SK-N-SH treated with all-trans-retinoic acid at 6 μM for 48 hours (cell line): Measurements from ENCODE around the gene KRT40.

Experiments
- ATAC-seq: fragments of 200-7000 bp; cut with Tn5 transposase; 3 replicates; pipeline ENCODE4 v1.9.1; 2020; ENCODE audit warnings: mild to moderate bottlenecking, moderate library complexity
- ARNTL ChIP-seq: fragments of 450-650 bp; formaldehyde crosslinking; IDR thresholded peaks from 2 replicates; pipeline ENCODE4 v1.5.0; 2020; ENCODE audit warnings: low read depth, mild to moderate bottlenecking, moderate library complexity, borderline replicate concordance
- BACH2 ChIP-seq: fragments of 250-450 bp; sonication (Bioruptor Pico); IDR thresholded peaks from 2 replicates; pipeline ENCODE4 v1.9.0; 2021; ENCODE audit warnings: mild to moderate bottlenecking, borderline replicate concordance
- CREB5 ChIP-seq: fragments of 250-450 bp; sonication (Bioruptor Pico); IDR thresholded peaks from 2 replicates; pipeline ENCODE4 v1.5.1; 2020; ENCODE audit warnings: low read depth, mild to moderate bottlenecking, moderate library complexity
- CSDC2 ChIP-seq: fragments of 250-450 bp; sonication (Bioruptor Pico); IDR thresholded peaks from 2 replicates; pipeline ENCODE4 v1.5.0; 2020; ENCODE audit warnings: mild to moderate bottlenecking, moderate library complexity
- ESRRG ChIP-seq: fragments of 250-450 bp; sonication (Bioruptor Pico); IDR thresholded peaks from 2 replicates; pipeline ENCODE4 v1.6.1; 2021; ENCODE audit warnings: mild to moderate bottlenecking
- GLIS3 ChIP-seq: fragments of 250-450 bp; sonication (Bioruptor Pico); IDR thresholded peaks from 2 replicates; pipeline ENCODE4 v1.5.0; 2020; ENCODE audit warnings: mild to moderate bottlenecking, moderate library complexity
- ISL1 ChIP-seq: fragments of 250-450 bp; sonication (Bioruptor Pico); IDR thresholded peaks from 2 replicates; pipeline ENCODE4 v2.1.2; 2022; ENCODE audit warnings: mild to moderate bottlenecking, moderate library complexity
- OSR1 ChIP-seq: fragments of 250-450 bp; sonication (Bioruptor Pico); IDR thresholded peaks from 2 replicates; pipeline ENCODE4 v1.8.0; 2022; ENCODE audit warnings: moderate library complexity, mild to moderate bottlenecking, inconsistent platforms
- PATZ1 ChIP-seq: fragments of 250-450 bp; sonication (Bioruptor Pico); IDR thresholded peaks from 2 replicates; pipeline ENCODE4 v1.8.0; 2020; ENCODE audit warnings: mild to moderate bottlenecking, moderate library complexity, borderline replicate concordance
- POU6F1 ChIP-seq: fragments of 250-450 bp; sonication (Bioruptor Pico); IDR thresholded peaks from 2 replicates; pipeline ENCODE4 v1.8.0; 2021; ENCODE audit warnings: low read depth, mild to moderate bottlenecking, moderate library complexity, borderline replicate concordance
- PPARA ChIP-seq: fragments of 250-450 bp; sonication (Bioruptor Pico); IDR thresholded peaks from 2 replicates; pipeline ENCODE4 v1.5.0; 2020; ENCODE audit warnings: mild to moderate bottlenecking, borderline replicate concordance
- RARB ChIP-seq: fragments of 250-450 bp; sonication (Bioruptor Pico); IDR thresholded peaks from 2 replicates; pipeline ENCODE4 v1.8.0; 2021; ENCODE audit warnings: mild to moderate bottlenecking, moderate library complexity
- TCF4 ChIP-seq: fragments of 250-450 bp; sonication (Bioruptor Pico); IDR thresholded peaks from 2 replicates; pipeline ENCODE4 v1.8.0; 2021; ENCODE audit warnings: mild to moderate bottlenecking, moderate library complexity, borderline replicate concordance
- TOX ChIP-seq: fragments of 250-450 bp; sonication (Bioruptor Pico); IDR thresholded peaks from 2 replicates; pipeline ENCODE4 v1.8.0; 2021; ENCODE audit warnings: mild to moderate bottlenecking, moderate library complexity, borderline replicate concordance
- ZC3H10 ChIP-seq: fragments of 250-450 bp; sonication (Bioruptor Pico); IDR thresholded peaks from 2 replicates; pipeline ENCODE4 v1.5.1; 2021; ENCODE audit warnings: mild to moderate bottlenecking, moderate library complexity
- ZFP3 ChIP-seq: fragments of 250-450 bp; sonication (Bioruptor Pico); IDR thresholded peaks from 2 replicates; pipeline ENCODE4 v1.5.0; 2020; ENCODE audit warnings: mild to moderate bottlenecking, moderate library complexity
- ZFP30 ChIP-seq: fragments of 450-650 bp; formaldehyde crosslinking; IDR thresholded peaks from 2 replicates; pipeline ENCODE4 v1.5.0; 2022; ENCODE audit warnings: mild to moderate bottlenecking, moderate library complexity
- ZNF565 ChIP-seq: fragments of 450-650 bp; formaldehyde crosslinking; conservative IDR thresholded peaks from 2 replicates; pipeline ENCODE4 v1.5.0; 2020; ENCODE audit warnings: low read depth, mild to moderate bottlenecking, moderate library complexity
- ZNF70 ChIP-seq: fragments of 450-650 bp; formaldehyde crosslinking; IDR thresholded peaks from 2 replicates; pipeline ENCODE4 v1.5.0; 2020; ENCODE audit warnings: mild to moderate bottlenecking, moderate library complexity
- ZNF8 ChIP-seq: fragments of 450-650 bp; formaldehyde crosslinking; IDR thresholded peaks from 2 replicates; pipeline ENCODE4 v1.5.0; 2020; ENCODE audit warnings: mild to moderate bottlenecking, moderate library complexity
- TF ChIP-seq, protein P1 (sequence below): fragments of 250-450 bp; sonication (Bioruptor Pico); IDR thresholded peaks from 2 replicates; pipeline ENCODE4 v1.5.0; 2020; ENCODE audit warnings: mild to moderate bottlenecking, moderate library complexity

The KRT40 gene

DNA sequence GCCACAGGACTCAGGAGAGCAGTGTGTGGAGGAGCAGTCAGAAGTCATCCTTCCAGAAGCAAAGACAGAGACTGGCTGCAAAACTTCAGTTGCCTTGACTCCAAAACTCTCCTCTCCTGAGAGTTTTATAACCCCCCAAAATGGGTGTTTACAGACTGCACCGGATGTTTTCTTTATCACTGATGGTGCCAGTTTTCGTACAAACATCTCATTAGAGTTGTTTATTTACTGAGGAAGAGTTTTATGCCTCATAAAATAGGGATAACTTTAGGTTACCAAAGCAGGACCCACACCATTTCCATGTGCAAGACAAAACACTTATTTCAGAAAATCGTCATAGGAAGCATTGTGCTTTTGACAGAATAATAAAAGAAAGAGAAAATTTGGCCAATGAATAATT lies at the start of gene KRT40:
Gene KRT40, minus strand, starts transcription at position 101 of the 400 bp plus-strand sequence. Its CDS starts 53 bp downstream, at position 48.
- no peak for ATAC-seq
- no peak for TF ChIP-seq ZC3H10 (CRISPR knock-in tag)
- TF ChIP-seq TCF4 (CRISPR knock-in tag), result no peak
- no peak for TF ChIP-seq ESRRG (CRISPR knock-in tag)
- no peak for TF ChIP-seq ISL1 (CRISPR knock-in tag)
- TF ChIP-seq PATZ1, result no peak
- no peak for TF ChIP-seq BACH2 (CRISPR knock-in tag)
- TF ChIP-seq CREB5 (CRISPR knock-in tag), result no peak
- no peak for TF ChIP-seq POU6F1 (CRISPR knock-in tag)
- TF ChIP-seq OSR1 (CRISPR knock-in tag), result no peak
- no peak for TF ChIP-seq ZNF70 (CRISPR knock-in tag)
- no peak for TF ChIP-seq ARNTL (CRISPR knock-in tag)
- TF ChIP-seq ZFP3 (CRISPR knock-in tag), result no peak
- no peak for TF ChIP-seq GLIS3
- no peak for TF ChIP-seq CSDC2 (CRISPR knock-in tag)
- TF ChIP-seq TOX (CRISPR knock-in tag), result no peak
- no peak for TF ChIP-seq PPARA

GRCh38 chr17:41029633-41030245 lies 45.6 kb upstream of the KRT40 start, which contains the start of gene KRTAP1-4:
Gene KRTAP1-4 (minus strand): TSS chr17:41030195. CDS start chr17:41030078, 117 bp downstream.
- ATAC-seq, result no peak
- no peak for TF ChIP-seq ZNF565 (CRISPR knock-in tag)

DNA sequence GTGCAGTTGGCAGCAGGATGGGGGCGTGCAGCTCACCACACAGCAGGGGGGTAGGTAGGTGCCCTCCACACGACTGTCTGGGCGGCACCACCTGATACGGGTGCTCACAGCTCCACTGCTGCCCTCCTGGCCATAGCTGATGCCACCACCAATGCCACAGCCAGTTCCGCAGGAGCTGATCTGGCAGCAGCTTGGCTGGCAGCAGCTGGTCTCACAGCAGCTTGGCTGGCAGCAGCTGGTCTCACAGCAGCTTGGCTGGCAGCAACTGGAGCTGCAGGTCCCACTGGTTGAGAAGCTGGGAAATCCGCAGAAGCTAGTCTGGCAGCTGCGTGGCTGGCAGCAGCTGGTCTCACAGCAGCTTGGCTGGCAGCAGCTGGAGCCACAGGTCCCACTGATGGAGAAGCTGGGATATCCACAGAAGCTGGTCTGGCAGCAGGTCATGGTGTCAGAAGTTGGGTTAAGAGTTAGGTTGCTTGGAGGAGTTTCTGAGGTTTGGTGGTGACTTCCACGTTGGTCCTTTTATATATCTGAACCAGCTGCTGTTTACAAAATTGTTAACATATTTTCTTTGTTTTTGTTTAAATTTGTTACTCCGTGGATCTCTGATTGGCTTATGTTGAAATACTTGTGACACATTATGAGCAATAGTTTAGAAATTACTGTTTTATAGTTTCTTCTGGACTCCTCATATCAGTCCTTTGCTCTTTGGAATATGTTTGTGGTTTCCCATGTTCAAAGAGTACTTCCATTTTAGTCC lies 42.8 kb upstream of the KRT40 start, which contains the start of gene KRTAP1-5:
Gene KRTAP1-5, minus strand, starts transcription at position 494 of the 757 bp plus-strand sequence. Its CDS starts 53 bp downstream, at position 441.
- no peak for ATAC-seq

More for the DNA sequence above, 42.8 kb upstream of the KRT40 start, which contains the start of gene KRTAP1-5:
- TF ChIP-seq CREB5 (CRISPR knock-in tag) (no peak), BACH2 (CRISPR knock-in tag) (no peak), ARNTL (CRISPR knock-in tag) (no peak), CSDC2 (CRISPR knock-in tag) (no peak), ZNF8 (CRISPR knock-in tag) (no peak), ZNF565 (CRISPR knock-in tag) (no peak), TCF4 (CRISPR knock-in tag) (no peak), GLIS3 (no peak), POU6F1 (CRISPR knock-in tag) (no peak), ZFP30 (CRISPR knock-in tag) (no peak), ISL1 (CRISPR knock-in tag) (no peak), ZC3H10 (CRISPR knock-in tag) (no peak), OSR1 (CRISPR knock-in tag) (no peak), RARB (CRISPR knock-in tag) (no peak), ESRRG (CRISPR knock-in tag) (no peak)
- TF ChIP-seq, protein P1, sequence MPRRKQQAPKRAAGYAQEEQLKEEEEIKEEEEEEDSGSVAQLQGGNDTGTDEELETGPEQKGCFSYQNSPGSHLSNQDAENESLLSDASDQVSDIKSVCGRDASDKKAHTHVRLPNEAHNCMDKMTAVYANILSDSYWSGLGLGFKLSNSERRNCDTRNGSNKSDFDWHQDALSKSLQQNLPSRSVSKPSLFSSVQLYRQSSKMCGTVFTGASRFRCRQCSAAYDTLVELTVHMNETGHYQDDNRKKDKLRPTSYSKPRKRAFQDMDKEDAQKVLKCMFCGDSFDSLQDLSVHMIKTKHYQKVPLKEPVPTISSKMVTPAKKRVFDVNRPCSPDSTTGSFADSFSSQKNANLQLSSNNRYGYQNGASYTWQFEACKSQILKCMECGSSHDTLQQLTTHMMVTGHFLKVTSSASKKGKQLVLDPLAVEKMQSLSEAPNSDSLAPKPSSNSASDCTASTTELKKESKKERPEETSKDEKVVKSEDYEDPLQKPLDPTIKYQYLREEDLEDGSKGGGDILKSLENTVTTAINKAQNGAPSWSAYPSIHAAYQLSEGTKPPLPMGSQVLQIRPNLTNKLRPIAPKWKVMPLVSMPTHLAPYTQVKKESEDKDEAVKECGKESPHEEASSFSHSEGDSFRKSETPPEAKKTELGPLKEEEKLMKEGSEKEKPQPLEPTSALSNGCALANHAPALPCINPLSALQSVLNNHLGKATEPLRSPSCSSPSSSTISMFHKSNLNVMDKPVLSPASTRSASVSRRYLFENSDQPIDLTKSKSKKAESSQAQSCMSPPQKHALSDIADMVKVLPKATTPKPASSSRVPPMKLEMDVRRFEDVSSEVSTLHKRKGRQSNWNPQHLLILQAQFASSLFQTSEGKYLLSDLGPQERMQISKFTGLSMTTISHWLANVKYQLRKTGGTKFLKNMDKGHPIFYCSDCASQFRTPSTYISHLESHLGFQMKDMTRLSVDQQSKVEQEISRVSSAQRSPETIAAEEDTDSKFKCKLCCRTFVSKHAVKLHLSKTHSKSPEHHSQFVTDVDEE, result no peak
